Measurements from ENCODE around the gene PTPRN2. TPM values are rescaled to one million over a fixed set of nuclear protein-coding genes. Genes with fewer than 3 reads are reported as not detected.

Gene PTPRN2
- total and polyA plus RNA-seq, 9 of the 15 experiments (the other 6 are each of a cell fraction or from before 2014, with no cell fraction given), result not detected

DNA sequence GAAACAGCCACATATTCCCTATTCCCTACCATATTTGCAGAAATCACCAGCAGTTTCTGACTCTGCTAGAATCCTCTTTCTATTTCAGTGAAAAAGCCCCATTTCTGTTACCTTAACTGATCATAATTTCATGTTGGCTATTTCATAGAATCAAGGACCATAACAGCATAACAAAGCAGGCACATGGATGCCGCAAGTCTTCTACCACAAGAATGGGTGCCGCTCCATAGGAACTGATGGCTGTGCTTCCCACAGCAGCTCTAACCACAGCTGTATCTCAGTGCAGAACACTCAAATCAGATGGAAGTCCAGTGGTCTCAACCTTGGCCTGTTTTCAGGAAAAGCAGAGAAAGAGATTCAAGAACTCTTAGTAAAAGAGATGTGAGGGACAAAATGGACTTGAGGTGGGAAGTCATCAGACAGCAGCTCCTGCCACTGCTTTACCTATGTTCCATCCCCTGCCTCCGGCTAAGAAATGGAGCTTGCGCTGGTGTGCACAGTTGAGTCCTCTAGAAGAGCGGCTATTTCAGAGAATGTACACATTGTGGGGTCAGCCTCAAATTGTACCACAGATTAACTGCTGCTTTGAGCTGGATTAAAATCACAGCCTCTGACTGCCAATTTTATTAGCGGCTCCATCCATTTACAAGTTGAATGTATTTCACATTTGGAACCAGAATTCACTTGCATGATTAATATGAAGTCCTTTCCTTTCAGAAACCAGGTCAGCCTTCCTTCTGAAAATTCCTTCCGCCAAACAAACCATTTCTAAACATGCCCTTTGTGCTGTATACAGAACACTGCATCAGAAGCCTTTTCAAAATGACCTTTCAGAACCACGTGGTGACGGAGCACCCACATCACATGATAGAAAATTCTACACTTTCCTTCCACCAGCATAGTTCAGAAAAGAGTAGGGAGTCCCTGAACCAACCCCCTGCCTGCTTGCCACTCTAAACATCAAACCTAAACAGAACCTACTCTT lies 7.7 kb downstream of the PTPRN2 start:
- TF ChIP-seq NCOA6 (IDR thresholded peaks at IDR 0.05), result no peak
- TF ChIP-seq, protein P1, sequence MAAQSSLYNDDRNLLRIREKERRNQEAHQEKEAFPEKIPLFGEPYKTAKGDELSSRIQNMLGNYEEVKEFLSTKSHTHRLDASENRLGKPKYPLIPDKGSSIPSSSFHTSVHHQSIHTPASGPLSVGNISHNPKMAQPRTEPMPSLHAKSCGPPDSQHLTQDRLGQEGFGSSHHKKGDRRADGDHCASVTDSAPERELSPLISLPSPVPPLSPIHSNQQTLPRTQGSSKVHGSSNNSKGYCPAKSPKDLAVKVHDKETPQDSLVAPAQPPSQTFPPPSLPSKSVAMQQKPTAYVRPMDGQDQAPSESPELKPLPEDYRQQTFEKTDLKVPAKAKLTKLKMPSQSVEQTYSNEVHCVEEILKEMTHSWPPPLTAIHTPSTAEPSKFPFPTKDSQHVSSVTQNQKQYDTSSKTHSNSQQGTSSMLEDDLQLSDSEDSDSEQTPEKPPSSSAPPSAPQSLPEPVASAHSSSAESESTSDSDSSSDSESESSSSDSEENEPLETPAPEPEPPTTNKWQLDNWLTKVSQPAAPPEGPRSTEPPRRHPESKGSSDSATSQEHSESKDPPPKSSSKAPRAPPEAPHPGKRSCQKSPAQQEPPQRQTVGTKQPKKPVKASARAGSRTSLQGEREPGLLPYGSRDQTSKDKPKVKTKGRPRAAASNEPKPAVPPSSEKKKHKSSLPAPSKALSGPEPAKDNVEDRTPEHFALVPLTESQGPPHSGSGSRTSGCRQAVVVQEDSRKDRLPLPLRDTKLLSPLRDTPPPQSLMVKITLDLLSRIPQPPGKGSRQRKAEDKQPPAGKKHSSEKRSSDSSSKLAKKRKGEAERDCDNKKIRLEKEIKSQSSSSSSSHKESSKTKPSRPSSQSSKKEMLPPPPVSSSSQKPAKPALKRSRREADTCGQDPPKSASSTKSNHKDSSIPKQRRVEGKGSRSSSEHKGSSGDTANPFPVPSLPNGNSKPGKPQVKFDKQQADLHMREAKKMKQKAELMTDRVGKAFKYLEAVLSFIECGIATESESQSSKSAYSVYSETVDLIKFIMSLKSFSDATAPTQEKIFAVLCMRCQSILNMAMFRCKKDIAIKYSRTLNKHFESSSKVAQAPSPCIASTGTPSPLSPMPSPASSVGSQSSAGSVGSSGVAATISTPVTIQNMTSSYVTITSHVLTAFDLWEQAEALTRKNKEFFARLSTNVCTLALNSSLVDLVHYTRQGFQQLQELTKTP (IDR thresholded peaks at IDR 0.05; ENCODE audit: low read depth in 1 of 2, partially characterized antibody in 2 of 2), result peak in 1 of 2 experiments; percentile 96
- BruUV-seq (replicated peaks), result no TSS peak
- POLR2A ChIA-PET, result no interaction called here

More for the DNA sequence above, 7.7 kb downstream of the PTPRN2 start:
- CTCF ChIA-PET (ENCODE audit: low intra/inter-chr PET ratio), result interaction anchor here (0.5 kb wide), 1 partner anchor 14 kb away, joined by 5 read pairs; no protein-coding TSS in a partner anchor
- H3K9me3 ChIP-seq (replicated peaks; ENCODE audit: control insufficient read depth, insufficient read depth, low read depth, low read length), result no peaks in the 10 kb centered on the region; the same call in 1 of the 2 replicates
- no peak overlapping the region for H3K27ac ChIP-seq (ENCODE audit: extremely low read depth, low read depth, low read length)
- H3K9ac ChIP-seq (ENCODE audit: insufficient read depth in 1 of 2, low read depth in 2 of 2, low read length in 2 of 2), result no peak overlapping the region
- in situ Hi-C loops (cut with MboI) (loop anchor here (5.0 kb wide), 1 partner anchor 78 kb away; no protein-coding TSS in a partner anchor), intact Hi-C loops (cut with micrococcal nuclease) (no loop called here)
- peaks cover 0 to 3% of the 10 kb centered on the region in 2 experiments; a peak in 1 of 5 replicates for H3K4me1 ChIP-seq (replicated peaks in 1 of 2; ENCODE audit: control insufficient read depth in 2 of 2, insufficient read depth in 2 of 2, low read length in 2 of 2)
- H3K27me3 ChIP-seq (ENCODE audit: control insufficient read depth in 2 of 2, insufficient read depth in 2 of 2, low read length in 2 of 2), result peaks cover 18 to 27% of the 10 kb centered on the region in 2 experiments
- H3K36me3 ChIP-seq (ENCODE audit: control insufficient read depth, insufficient read depth, low read length), result no peaks in the 10 kb centered on the region
- under 1% methylated on average over 9 of the region's 9 CpGs for WGBS (ENCODE audit: insufficient coverage, low coverage, missing lambda C conversion rate)
- H3K4me2 ChIP-seq (ENCODE audit: insufficient read depth, low read length), result no peak overlapping the region
- no peak overlapping the region for H2AFZ ChIP-seq (ENCODE audit: low read depth, low read length)
- no peaks in the 10 kb centered on the region for H3K9me1 ChIP-seq (ENCODE audit: control insufficient read depth, insufficient read depth, low read length)
- DNase-seq (ENCODE audit: extremely low read depth in 1 of 4, low spot score in 3 of 4), result no peak
- 0 out of 2 replicates have a peak, but pooled peaks cover 5% of the 10 kb centered on the region for H4K20me1 ChIP-seq (replicated peaks; ENCODE audit: control insufficient read depth, insufficient read depth, low read length)
- no peak overlapping the region for H3K4me3 ChIP-seq
- FAIRE-seq, result no peak
- no peaks in the 10 kb centered on the region for H3K79me2 ChIP-seq (ENCODE audit: control insufficient read depth, insufficient read depth, low read length)
- ATAC-seq, result no peak
